IPS-18a (cell line): Measurements from ENCODE around the gene SYT1.

Experiments
- H3K27ac ChIP-seq: one replicate; pipeline ENCODE4 v1.5.1; 2013; ENCODE audit warnings: low read length
- H3K27me3 ChIP-seq: one replicate; pipeline ENCODE4 v1.6.1; 2013; ENCODE audit warnings: mild to moderate bottlenecking, low read length; ENCODE audit not compliant: control insufficient read depth, insufficient read depth
- H3K36me3 ChIP-seq: one replicate; pipeline ENCODE4 v1.6.1; 2013; ENCODE audit warnings: low read depth, low read length; ENCODE audit not compliant: control insufficient read depth
- H3K4me1 ChIP-seq: one replicate; pipeline ENCODE4 v1.6.1; 2013; ENCODE audit warnings: low read depth, low read length; ENCODE audit not compliant: control insufficient read depth
- H3K4me3 ChIP-seq: one replicate; pipeline ENCODE4 v1.5.1; 2013; ENCODE audit warnings: low read length
- H3K9ac ChIP-seq: one replicate; pipeline ENCODE4 v1.6.1; 2013; ENCODE audit warnings: mild to moderate bottlenecking, low read length, moderate library complexity
- H3K9me3 ChIP-seq: one replicate; pipeline ENCODE4 v1.6.1; 2013; ENCODE audit warnings: low read depth, low read length; ENCODE audit not compliant: control insufficient read depth

SYT1 gene

DNA sequence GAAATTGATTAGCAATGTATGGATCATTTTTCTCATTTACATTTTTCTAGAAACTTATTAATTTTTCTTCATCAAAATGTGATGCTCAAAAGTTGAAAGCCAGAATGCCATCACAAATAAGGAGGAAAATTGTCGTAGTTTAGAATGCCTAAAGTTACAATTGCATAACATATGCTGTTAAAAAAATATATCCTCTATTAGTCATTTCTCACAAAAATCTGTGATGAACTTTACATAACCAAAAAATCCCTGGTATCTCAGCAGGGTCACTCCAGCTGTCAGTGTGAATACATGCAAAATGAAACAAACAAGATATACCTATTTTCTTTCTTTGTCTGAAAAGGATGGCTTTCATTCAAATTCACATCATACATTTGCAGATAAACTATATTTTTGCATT, 467.3 kb downstream of the SYT1 start:
- Histone ChIP-seq H3K9me3 (no peaks in the 10 kb centered on the region), H3K4me1 (peaks cover 20% of the 10 kb centered on the region), H3K9ac (no peak overlapping the region), H3K4me3 (no peak overlapping the region), H3K36me3 (no peaks in the 10 kb centered on the region), H3K27me3 (no peaks in the 10 kb centered on the region), H3K27ac (no peak overlapping the region)

DNA sequence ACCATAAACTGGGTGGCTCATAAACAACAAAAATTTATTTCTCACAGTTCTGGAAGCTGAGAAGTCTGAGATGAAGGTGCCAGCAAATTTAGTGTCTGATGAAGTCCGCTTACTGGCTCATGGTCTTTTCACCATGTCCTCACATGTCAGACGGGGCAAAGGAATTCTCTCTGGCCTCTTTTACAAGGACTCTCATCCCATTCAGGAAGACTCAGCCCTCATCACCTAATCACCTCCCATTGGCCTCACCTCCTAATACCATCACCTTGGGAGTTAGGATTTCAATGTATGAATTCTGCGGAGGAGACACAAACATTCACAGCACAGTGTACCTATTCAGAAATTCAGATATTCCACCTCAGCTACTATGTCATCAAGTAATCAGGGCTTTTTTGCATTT, 468.6 kb downstream of the SYT1 start:
- H3K4me1 ChIP-seq, result peaks cover 20% of the 10 kb centered on the region
- H3K9me3 ChIP-seq, result no peaks in the 10 kb centered on the region
- H3K9ac ChIP-seq, result no peak overlapping the region
- no peak overlapping the region for H3K27ac ChIP-seq
- H3K4me3 ChIP-seq, result no peak overlapping the region
- H3K36me3 ChIP-seq, result no peaks in the 10 kb centered on the region
- H3K27me3 ChIP-seq, result no peaks in the 10 kb centered on the region

DNA sequence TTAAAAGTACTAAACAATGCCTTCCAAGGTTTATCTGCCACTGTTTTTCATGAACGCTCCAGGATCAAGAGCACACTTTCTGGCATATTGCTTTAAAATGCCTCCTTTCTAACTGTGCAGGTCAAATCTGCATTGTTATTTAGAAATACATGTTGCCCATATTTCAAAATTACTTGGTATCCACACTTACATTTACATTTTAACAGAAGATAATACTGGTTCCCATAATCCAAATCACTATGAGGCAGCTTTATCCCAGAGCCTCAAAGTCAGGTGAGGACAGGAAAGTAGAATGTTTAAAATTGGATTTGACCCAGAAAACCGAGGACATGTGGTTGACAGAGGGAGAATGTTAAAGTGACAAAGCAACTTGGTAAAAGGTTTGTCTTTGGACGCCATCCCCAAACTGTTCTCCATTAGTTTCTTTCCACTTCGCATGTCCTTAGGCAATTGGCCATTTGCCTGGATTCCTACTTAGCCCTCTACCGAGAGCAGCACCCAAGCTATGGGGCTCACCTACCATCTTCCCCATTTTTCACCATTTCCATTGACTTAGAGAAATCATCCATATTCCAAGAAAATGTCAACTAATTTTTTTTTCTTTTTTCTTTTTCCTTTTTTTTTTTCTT, 473.2 kb downstream of the SYT1 start:
- no peaks in the 10 kb centered on the region for H3K36me3 ChIP-seq
- no peak overlapping the region for H3K27ac ChIP-seq
- no peaks in the 10 kb centered on the region for H3K27me3 ChIP-seq
- H3K9ac ChIP-seq, result no peak overlapping the region
- H3K4me3 ChIP-seq, result no peak overlapping the region
- peaks cover 5% of the 10 kb centered on the region for H3K4me1 ChIP-seq
- no peaks in the 10 kb centered on the region for H3K9me3 ChIP-seq

DNA sequence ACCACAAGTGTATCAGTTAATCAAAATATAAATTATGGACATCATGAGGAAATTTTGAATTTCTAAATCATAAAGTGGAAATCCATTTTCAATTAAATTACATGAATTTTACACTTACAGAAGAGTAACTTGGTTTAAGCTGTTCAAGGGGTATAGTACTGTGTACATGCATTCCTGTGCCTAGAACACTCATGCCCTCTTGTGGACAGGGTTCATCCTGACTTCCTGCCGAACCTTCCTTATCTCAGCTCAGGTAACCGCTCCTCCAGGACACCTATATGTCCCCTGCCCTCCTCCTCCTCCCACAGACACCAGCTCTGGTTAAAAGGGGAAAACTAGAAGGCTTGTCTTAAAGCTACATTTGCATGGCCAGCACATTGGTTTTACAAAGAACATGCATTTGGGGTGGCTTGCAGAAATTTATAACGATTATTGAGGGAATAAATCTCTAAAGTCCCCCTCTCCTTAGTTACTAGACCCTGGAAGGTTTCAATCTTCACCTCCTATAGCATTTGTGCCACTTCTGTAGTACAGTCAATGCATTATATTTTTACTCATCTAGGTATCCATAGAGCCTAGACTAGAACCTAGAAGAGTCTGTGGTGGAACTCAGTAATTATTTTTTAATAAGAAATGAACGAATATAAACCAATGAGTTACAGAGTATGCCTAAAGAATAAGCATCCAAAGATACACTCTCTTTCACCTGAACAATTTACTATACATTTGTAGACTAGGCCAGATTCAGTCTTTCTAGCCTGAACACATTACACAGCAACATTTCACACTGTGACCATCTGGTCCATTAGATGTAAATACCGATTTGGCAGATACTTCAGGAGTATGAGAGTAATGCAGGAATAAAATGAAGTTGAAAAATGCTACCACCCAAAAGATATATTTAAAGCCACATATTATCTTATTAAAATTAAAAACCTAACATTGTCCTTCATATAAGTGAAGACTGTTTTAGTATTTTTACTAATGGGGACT, 480.6 kb downstream of the SYT1 start:
- Histone ChIP-seq H3K4me1 (no peaks in the 10 kb centered on the region), H3K9me3 (no peaks in the 10 kb centered on the region), H3K4me3 (no peak overlapping the region), H3K9ac (no peak overlapping the region), H3K36me3 (no peaks in the 10 kb centered on the region), H3K27ac (no peak overlapping the region), H3K27me3 (no peaks in the 10 kb centered on the region)

DNA sequence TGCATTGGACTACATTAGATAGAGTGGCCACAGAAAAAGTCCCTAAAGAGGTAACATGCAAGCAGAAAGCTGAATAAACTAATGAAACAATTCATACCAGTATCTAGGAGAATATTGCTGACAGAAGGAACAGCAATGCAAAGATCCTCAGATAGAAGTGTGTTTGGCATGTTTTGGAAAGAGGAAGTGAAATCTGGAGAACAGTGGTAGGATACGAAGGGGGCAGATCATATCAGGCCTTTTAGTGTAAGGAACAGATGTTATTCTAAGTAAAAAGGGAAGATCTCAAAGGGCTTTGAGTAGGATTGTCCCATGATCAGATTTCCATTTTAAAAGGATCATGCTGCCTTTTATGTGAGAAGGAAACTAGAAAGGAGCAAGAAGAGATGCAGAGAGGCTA, 483.3 kb downstream of the SYT1 start:
- Histone ChIP-seq H3K36me3 (no peaks in the 10 kb centered on the region), H3K9ac (no peak overlapping the region), H3K27ac (no peak overlapping the region), H3K4me3 (no peak overlapping the region), H3K27me3 (no peaks in the 10 kb centered on the region), H3K4me1 (peaks cover 7% of the 10 kb centered on the region), H3K9me3 (no peaks in the 10 kb centered on the region)

DNA sequence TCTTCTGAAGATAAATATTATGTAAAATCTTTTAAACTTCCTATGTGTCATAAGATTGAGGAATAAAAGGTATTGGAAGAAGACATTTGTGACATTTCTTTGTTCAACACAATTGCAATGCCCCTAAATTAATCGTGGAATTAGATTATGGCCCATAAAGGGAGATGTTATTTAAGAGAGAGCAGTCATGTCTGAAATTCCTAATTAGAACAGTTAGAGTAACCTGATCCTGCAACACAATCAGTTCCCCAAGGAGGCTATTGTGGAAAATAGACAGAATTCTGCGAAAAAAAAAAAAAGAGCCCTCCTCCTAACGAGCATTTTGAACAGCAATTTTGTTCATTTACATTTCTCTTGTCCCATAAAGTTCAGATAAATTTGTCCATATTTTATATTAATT, 486.7 kb downstream of the SYT1 start:
- no peaks in the 10 kb centered on the region for H3K27me3 ChIP-seq
- peaks cover 13% of the 10 kb centered on the region for H3K4me1 ChIP-seq
- H3K27ac ChIP-seq, result no peak overlapping the region
- no peaks in the 10 kb centered on the region for H3K36me3 ChIP-seq
- no peaks in the 10 kb centered on the region for H3K9me3 ChIP-seq
- H3K4me3 ChIP-seq, result no peak overlapping the region
- no peak overlapping the region for H3K9ac ChIP-seq

DNA sequence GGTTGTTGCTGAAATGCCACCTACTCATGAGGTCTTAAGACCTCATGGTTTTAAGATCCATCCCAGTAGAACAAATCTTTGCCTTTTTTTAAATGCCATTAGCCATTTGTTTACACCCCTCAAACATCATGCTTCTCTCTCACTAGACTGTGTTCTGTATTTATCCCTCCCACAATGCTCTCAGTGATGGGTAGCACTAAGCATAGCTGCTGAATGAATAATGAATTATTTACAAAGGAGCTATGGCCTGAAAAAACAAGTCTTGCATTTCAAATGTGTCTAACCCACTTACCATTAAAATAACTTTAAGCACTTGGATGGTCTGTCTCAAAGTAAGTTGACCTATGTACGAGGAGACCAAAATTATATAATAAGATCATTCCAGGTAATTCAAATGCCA, 491.6 kb downstream of the SYT1 start:
- Histone ChIP-seq H3K4me3 (no peak overlapping the region), H3K9me3 (no peaks in the 10 kb centered on the region), H3K9ac (no peak overlapping the region), H3K4me1 (peaks cover 9% of the 10 kb centered on the region), H3K27ac (no peak overlapping the region), H3K27me3 (no peaks in the 10 kb centered on the region), H3K36me3 (no peaks in the 10 kb centered on the region)

DNA sequence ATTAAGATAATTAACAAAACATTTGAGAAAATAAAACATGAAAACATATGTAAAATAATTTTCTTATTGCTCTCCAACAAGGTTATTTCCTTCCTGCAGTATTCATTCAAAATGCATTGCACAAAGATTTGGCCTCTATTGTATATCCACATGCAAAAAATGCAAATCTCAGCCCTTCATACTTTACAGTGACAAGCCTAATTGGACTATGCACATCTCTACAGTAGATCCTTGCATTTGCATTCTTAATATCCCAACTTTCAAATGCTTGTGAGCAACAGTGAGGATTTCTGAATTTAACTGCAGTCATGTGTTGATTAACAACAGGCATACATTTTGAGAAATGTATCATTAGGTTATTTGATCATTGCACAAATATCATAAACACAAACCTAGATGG, 492.5 kb downstream of the SYT1 start:
- H3K9ac ChIP-seq, result no peak overlapping the region
- H3K9me3 ChIP-seq, result no peaks in the 10 kb centered on the region
- H3K27ac ChIP-seq, result no peak overlapping the region
- no peaks in the 10 kb centered on the region for H3K36me3 ChIP-seq
- H3K4me3 ChIP-seq, result no peak overlapping the region
- H3K4me1 ChIP-seq, result peaks cover 9% of the 10 kb centered on the region
- H3K27me3 ChIP-seq, result no peaks in the 10 kb centered on the region

DNA sequence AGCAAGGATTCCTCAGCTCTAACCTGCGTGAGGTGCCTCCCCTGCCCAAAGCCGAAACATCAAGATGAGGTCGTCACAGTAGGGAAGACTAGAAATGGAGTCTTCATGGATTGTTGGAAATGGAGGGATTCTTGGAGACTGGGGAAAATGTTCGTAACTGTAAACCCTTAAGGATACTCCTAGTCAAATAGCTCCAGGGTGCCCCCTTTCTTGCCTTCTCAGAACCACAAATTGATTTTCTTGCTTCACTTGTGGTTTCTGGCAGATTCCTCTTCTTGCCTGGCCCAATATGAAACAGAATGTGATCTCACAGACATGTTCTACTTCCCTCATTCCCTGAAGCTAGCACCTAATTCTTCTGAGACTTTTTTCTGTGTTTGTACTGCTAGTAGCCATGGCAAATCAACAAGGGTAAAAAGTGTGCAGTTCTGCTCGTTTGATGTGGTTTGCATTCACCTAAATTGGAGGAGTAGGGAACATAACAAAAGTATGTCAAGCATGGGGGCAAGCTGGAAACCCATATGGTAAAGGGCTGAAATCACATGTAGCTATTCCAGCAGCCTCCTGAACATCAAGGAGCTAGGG, 494.2 kb downstream of the SYT1 start:
- H3K4me3 ChIP-seq, result no peak overlapping the region
- no peaks in the 10 kb centered on the region for H3K36me3 ChIP-seq
- H3K4me1 ChIP-seq, result peaks cover 1% of the 10 kb centered on the region
- H3K27me3 ChIP-seq, result no peaks in the 10 kb centered on the region
- no peak overlapping the region for H3K27ac ChIP-seq
- no peaks in the 10 kb centered on the region for H3K9me3 ChIP-seq
- no peak overlapping the region for H3K9ac ChIP-seq

DNA sequence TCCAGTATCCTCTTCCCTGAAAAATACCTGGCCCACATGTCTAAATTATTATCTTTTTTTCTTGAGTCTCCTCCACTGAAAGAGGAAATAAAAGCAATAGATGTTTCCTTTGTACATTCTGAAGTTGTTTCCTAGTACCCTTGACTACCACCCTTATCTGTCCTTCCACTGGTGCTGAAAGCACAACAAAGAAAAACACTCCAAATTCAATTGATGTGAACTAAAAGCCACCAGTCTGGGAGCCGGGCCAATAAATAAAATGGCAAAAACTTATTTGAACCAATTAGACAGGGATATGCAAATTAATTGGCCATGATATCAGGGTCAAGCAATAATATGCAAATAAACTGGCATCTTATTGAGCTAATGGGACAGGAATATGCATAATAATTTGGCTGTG, 495.7 kb downstream of the SYT1 start:
- H3K27ac ChIP-seq, result no peak overlapping the region
- no peak overlapping the region for H3K9ac ChIP-seq
- no peaks in the 10 kb centered on the region for H3K36me3 ChIP-seq
- H3K4me3 ChIP-seq, result no peak overlapping the region
- no peaks in the 10 kb centered on the region for H3K27me3 ChIP-seq
- H3K9me3 ChIP-seq, result no peaks in the 10 kb centered on the region
- no peaks in the 10 kb centered on the region for H3K4me1 ChIP-seq

DNA sequence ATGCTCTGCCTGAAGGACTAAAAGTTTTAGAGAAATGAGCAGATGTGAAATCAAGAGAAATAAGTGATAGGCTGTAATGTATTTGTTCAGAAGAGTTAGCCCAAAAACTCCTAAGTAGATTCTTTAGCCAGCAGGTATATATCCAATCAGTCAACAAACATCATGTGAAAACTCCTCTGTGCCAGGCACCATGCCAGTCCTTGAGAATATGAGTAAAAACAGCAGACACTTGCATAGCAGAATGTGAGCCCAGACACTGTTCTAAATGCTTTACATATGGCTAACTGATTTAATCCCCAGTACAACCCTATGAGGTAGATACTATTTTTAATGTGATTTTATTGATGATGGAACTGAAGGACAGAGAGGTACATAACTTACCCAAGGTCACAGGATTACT, 496.4 kb downstream of the SYT1 start:
- Histone ChIP-seq H3K27ac (no peak overlapping the region), H3K4me1 (no peaks in the 10 kb centered on the region), H3K9ac (no peak overlapping the region), H3K27me3 (no peaks in the 10 kb centered on the region), H3K9me3 (no peaks in the 10 kb centered on the region), H3K36me3 (no peaks in the 10 kb centered on the region), H3K4me3 (no peak overlapping the region)
